Activated naive CD4-positive, alpha-beta T cell treated with anti-CD3 and anti-CD28 coated beads, Interleukin-2, amount 50 U/mL, for 24 hours (primary cell): ENCODE data around the gene P2RX1.
"Not testable (repeated sequence)": the region's sequence is repeated elsewhere in the genome, so short reads cannot be mapped to it uniquely, and the experiment has no call there.

Source experiments
- H3K27ac Mint-ChIP-seq: one replicate; pipeline ENCODE4 v1.8.0; 2021; ENCODE audit warnings: mild to moderate bottlenecking, mixed read lengths
- H3K27me3 Mint-ChIP-seq: one replicate; pipeline ENCODE4 v1.8.0; 2021; ENCODE audit warnings: mixed read lengths
- H3K36me3 Mint-ChIP-seq: one replicate; pipeline ENCODE4 v1.8.0; 2021; ENCODE audit warnings: mixed read lengths
- H3K4me1 Mint-ChIP-seq: one replicate; pipeline ENCODE4 v1.8.0; 2021; ENCODE audit warnings: mixed read lengths
- H3K4me3 Mint-ChIP-seq: one replicate; pipeline ENCODE4 v1.8.0; 2021; ENCODE audit warnings: mild to moderate bottlenecking, mixed read lengths
- H3K9me3 Mint-ChIP-seq: one replicate; pipeline ENCODE4 v1.8.0; 2021; ENCODE audit warnings: mixed read lengths

The P2RX1 gene

GRCh38 chr17:3956327-3956957 lies 40.2 kb upstream of the P2RX1 start:
- H3K36me3 Mint-ChIP-seq: peaks cover 2% of the 10 kb centered on the region
- peaks cover 47% of the 10 kb centered on the region for H3K4me1 Mint-ChIP-seq
- no peaks in the 10 kb centered on the region for H3K27me3 Mint-ChIP-seq
- peak overlapping the region; percentile 6 for H3K4me3 Mint-ChIP-seq
- no peaks in the 10 kb centered on the region for H3K9me3 Mint-ChIP-seq
- peak overlapping the region; percentile 88 for H3K27ac Mint-ChIP-seq

DNA sequence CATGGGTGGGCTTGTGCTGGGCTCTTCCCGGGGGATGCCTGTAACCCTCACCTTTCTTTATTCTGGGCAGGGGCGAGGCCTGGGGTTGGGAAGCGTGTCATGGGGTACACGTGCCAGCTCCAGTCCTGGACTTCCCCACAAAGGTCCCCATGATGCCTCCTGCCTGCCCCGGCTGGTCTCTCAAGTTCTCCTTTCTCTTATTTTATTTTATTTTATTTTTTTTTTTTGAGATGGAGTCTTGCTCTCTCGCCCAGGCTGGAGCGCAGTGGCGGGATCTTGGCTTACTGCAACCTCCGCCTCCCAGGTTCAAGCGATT lies 39.4 kb upstream of the P2RX1 start:
- no peaks in the 10 kb centered on the region for H3K9me3 Mint-ChIP-seq
- no peaks in the 10 kb centered on the region for H3K36me3 Mint-ChIP-seq
- no peaks in the 10 kb centered on the region for H3K27me3 Mint-ChIP-seq
- no peak overlapping the region for H3K27ac Mint-ChIP-seq
- H3K4me1 Mint-ChIP-seq: peaks cover 41% of the 10 kb centered on the region
- no peak overlapping the region for H3K4me3 Mint-ChIP-seq

GRCh38 chr17:3954976-3955672 lies 38.9 kb upstream of the P2RX1 start:
- peaks cover 36% of the 10 kb centered on the region for H3K4me1 Mint-ChIP-seq
- H3K27me3 Mint-ChIP-seq: no peaks in the 10 kb centered on the region
- H3K27ac Mint-ChIP-seq: peak overlapping the region; percentile 41
- no peaks in the 10 kb centered on the region for H3K9me3 Mint-ChIP-seq
- no peaks in the 10 kb centered on the region for H3K36me3 Mint-ChIP-seq
- H3K4me3 Mint-ChIP-seq: no peak overlapping the region

GRCh38 chr17:3954086-3954485 lies 37.8 kb upstream of the P2RX1 start:
- no peaks in the 10 kb centered on the region for H3K27me3 Mint-ChIP-seq
- H3K4me3 Mint-ChIP-seq: no peak overlapping the region
- no peaks in the 10 kb centered on the region for H3K36me3 Mint-ChIP-seq
- peaks cover 27% of the 10 kb centered on the region for H3K4me1 Mint-ChIP-seq
- no peaks in the 10 kb centered on the region for H3K9me3 Mint-ChIP-seq
- H3K27ac Mint-ChIP-seq: no peak overlapping the region

DNA sequence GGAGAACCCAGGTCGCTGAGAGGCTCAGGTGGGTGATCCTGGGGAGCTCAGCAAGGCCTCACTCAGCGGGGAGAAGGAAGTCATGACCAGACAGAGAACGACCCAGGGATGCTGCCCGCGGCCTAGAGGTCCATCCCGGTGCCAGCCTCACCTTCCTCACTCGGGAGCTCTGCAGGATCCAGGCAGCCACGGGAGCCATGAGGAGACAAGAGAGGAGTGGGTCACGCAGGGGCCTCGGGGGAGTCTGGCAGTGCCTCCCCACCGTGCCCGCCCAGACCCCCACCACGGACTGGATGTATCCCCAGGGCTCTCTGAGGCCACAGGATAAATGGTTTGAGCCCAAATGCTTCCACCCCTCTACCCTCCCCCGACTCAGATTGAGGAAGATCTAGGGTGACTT lies 37.3 kb upstream of the P2RX1 start:
- Mint-ChIP-seq H3K4me1 (peaks cover 25% of the 10 kb centered on the region), H3K36me3 (no peaks in the 10 kb centered on the region), H3K27me3 (no peaks in the 10 kb centered on the region), H3K27ac (no peak overlapping the region), H3K4me3 (no peak overlapping the region), H3K9me3 (no peaks in the 10 kb centered on the region)

DNA sequence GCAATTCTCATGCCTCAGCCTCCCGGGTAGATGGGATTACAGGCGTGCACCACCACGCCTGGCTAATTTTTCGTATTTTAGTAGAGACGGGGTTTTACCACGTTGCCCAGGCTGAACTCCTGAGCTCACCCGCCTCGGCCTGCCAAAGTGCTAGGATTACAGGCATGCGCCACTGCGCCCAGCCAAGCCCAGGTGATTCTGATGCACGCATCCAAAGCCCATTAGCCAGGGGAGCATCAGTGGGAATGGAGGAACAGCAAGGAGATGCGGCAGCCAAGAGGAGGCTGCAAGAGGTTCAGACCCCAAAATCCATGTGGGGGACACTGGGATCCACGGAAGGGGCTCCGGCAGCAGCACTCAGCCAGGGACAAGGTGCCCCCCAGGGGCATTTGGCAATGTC lies 35.9 kb upstream of the P2RX1 start:
- peak overlapping the region; percentile 83 for H3K27ac Mint-ChIP-seq
- no peaks in the 10 kb centered on the region for H3K9me3 Mint-ChIP-seq
- H3K4me1 Mint-ChIP-seq: peaks cover 13% of the 10 kb centered on the region
- no peak overlapping the region for H3K4me3 Mint-ChIP-seq
- H3K27me3 Mint-ChIP-seq: no peaks in the 10 kb centered on the region
- peaks cover 3% of the 10 kb centered on the region for H3K36me3 Mint-ChIP-seq

DNA sequence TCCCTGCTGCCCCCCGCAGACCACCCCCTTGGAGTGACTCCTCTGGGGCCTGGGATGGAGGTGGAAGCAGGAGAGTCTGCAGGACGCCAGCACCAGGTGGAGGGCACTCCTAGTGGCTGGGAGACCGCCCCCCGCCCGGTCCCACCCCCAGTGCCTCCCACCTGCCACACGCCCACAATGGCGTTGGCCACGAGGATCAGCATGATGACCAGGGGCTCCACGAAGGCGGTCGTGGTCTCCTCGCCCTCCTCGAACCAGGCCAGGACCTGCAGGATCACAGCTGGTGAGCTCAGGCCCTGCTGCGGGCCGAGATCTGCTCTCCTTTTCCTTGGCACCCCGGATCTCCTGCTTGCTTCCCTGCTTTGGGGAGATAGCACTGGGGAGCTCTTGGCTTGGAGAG lies 35.2 kb upstream of the P2RX1 start:
- H3K36me3 Mint-ChIP-seq: peaks cover 3% of the 10 kb centered on the region
- no peak overlapping the region for H3K27ac Mint-ChIP-seq
- no peaks in the 10 kb centered on the region for H3K27me3 Mint-ChIP-seq
- no peak overlapping the region for H3K4me3 Mint-ChIP-seq
- peaks cover 5% of the 10 kb centered on the region for H3K4me1 Mint-ChIP-seq
- no peaks in the 10 kb centered on the region for H3K9me3 Mint-ChIP-seq

- Mint-ChIP-seq H3K27ac (no peak overlapping the region), H3K4me1 (peaks cover 1% of the 10 kb centered on the region), H3K9me3 (no peaks in the 10 kb centered on the region), H3K4me3 (no peak overlapping the region), H3K36me3 (peaks cover 3% of the 10 kb centered on the region), H3K27me3 (no peaks in the 10 kb centered on the region)
Measured at GRCh38 chr17:3951003-3951402, 34.7 kb upstream of the P2RX1 start.

GRCh38 chr17:3950584-3950983 lies 34.3 kb upstream of the P2RX1 start:
- no peak overlapping the region for H3K27ac Mint-ChIP-seq
- H3K9me3 Mint-ChIP-seq: no peaks in the 10 kb centered on the region
- H3K4me3 Mint-ChIP-seq: no peak overlapping the region
- H3K4me1 Mint-ChIP-seq: no peaks in the 10 kb centered on the region
- no peaks in the 10 kb centered on the region for H3K27me3 Mint-ChIP-seq
- peaks cover 5% of the 10 kb centered on the region for H3K36me3 Mint-ChIP-seq

GRCh38 chr17:3949418-3949817 lies 33.2 kb upstream of the P2RX1 start:
- H3K36me3 Mint-ChIP-seq: peaks cover 5% of the 10 kb centered on the region
- no peaks in the 10 kb centered on the region for H3K9me3 Mint-ChIP-seq
- H3K27ac Mint-ChIP-seq: no peak overlapping the region
- no peak overlapping the region for H3K4me3 Mint-ChIP-seq
- no peaks in the 10 kb centered on the region for H3K4me1 Mint-ChIP-seq
- H3K27me3 Mint-ChIP-seq: no peaks in the 10 kb centered on the region

- H3K27ac Mint-ChIP-seq, H3K4me1 Mint-ChIP-seq, H3K27me3 Mint-ChIP-seq, H3K9me3 Mint-ChIP-seq, H3K4me3 Mint-ChIP-seq: not testable (repeated sequence)
- H3K36me3 Mint-ChIP-seq: peaks cover 10% of the 10 kb centered on the region
Measured at GRCh38 chr17:3948551-3948950, 32.3 kb upstream of the P2RX1 start.

GRCh38 chr17:3947318-3947810 lies 31.1 kb upstream of the P2RX1 start:
- Mint-ChIP-seq H3K27ac (no peak overlapping the region), H3K36me3 (peaks cover 10% of the 10 kb centered on the region), H3K4me3 (no peak overlapping the region), H3K27me3 (no peaks in the 10 kb centered on the region), H3K4me1 (no peaks in the 10 kb centered on the region), H3K9me3 (no peaks in the 10 kb centered on the region)

DNA sequence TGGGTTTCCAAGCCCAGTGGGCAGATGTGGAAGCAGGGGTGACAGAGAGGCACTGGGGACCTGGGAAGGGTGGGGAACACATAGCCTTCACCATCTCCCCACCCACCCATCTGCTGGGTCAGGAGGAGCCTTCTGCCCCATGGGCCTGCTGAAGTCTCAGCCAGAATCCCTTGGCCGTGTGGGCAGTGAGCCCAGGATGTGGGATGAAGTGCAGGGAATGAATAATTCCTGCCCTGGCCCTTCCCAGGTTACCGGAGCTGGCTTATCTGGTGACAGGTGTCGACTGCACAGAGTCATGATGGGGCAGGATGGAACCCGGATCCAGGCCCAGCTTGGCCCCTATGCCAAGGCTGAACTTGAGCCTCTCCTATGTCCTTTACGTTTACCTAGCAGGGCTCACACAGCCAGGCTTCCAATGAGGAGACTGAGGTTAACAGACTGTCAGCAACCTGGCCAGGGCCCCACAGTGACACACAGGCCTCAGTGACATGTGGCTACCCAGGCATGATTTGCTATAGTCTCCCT lies 30.5 kb upstream of the P2RX1 start:
- H3K27me3 Mint-ChIP-seq: no peaks in the 10 kb centered on the region
- H3K36me3 Mint-ChIP-seq: peaks cover 10% of the 10 kb centered on the region
- H3K9me3 Mint-ChIP-seq: no peaks in the 10 kb centered on the region
- no peak overlapping the region for H3K4me3 Mint-ChIP-seq
- no peak overlapping the region for H3K27ac Mint-ChIP-seq
- no peaks in the 10 kb centered on the region for H3K4me1 Mint-ChIP-seq

GRCh38 chr17:3944485-3945388 lies 28.5 kb upstream of the P2RX1 start:
- Mint-ChIP-seq H3K36me3 (peaks cover 11% of the 10 kb centered on the region), H3K4me1 (no peaks in the 10 kb centered on the region), H3K4me3 (no peak overlapping the region), H3K27ac (no peak overlapping the region), H3K9me3 (no peaks in the 10 kb centered on the region), H3K27me3 (no peaks in the 10 kb centered on the region)

GRCh38 chr17:3943240-3943891 lies 27.1 kb upstream of the P2RX1 start:
- Mint-ChIP-seq H3K4me3 (no peak overlapping the region), H3K4me1 (no peaks in the 10 kb centered on the region), H3K9me3 (no peaks in the 10 kb centered on the region), H3K36me3 (peaks cover 12% of the 10 kb centered on the region), H3K27ac (no peak overlapping the region), H3K27me3 (no peaks in the 10 kb centered on the region)
